DOHH2 (cell line): ENCODE measurements around the gene SLC7A7.

Experiments used
- EZH2phosphoT487 ChIP-seq: fragments of 200-600 bp; sonication (generic); IDR thresholded peaks from 2 replicates; pipeline ENCODE4 v1.6.1; 2017; ENCODE audit warnings: borderline replicate concordance, mild to moderate bottlenecking, antibody characterized with exemption, low read length, moderate library complexity, mixed read lengths
- TF ChIP-seq, protein P1 (sequence below): fragments of 200-600 bp; sonication (generic); IDR thresholded peaks from one replicate; pipeline ENCODE4 v1.5.1; 2014; ENCODE audit warnings: antibody characterized with exemption, mild to moderate bottlenecking, low read depth, low read length; ENCODE audit not compliant: poor library complexity, severe bottlenecking

GRCh38 chr14:22845821-22846625 is 30.8 kb upstream of the SLC7A7 start:
- TF ChIP-seq, protein P1, sequence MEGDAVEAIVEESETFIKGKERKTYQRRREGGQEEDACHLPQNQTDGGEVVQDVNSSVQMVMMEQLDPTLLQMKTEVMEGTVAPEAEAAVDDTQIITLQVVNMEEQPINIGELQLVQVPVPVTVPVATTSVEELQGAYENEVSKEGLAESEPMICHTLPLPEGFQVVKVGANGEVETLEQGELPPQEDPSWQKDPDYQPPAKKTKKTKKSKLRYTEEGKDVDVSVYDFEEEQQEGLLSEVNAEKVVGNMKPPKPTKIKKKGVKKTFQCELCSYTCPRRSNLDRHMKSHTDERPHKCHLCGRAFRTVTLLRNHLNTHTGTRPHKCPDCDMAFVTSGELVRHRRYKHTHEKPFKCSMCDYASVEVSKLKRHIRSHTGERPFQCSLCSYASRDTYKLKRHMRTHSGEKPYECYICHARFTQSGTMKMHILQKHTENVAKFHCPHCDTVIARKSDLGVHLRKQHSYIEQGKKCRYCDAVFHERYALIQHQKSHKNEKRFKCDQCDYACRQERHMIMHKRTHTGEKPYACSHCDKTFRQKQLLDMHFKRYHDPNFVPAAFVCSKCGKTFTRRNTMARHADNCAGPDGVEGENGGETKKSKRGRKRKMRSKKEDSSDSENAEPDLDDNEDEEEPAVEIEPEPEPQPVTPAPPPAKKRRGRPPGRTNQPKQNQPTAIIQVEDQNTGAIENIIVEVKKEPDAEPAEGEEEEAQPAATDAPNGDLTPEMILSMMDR, result no peak
- no peak for TF ChIP-seq EZH2phosphoT487
